HG02981 (cell line): ENCODE data around the gene EQTN.

Source experiments
- ATAC-seq: cut with Tn5 transposase; IDR thresholded peaks from one replicate; pipeline ENCODE4 v1.9.1; 2021; ENCODE audit warnings: mild to moderate bottlenecking, moderate library complexity; ENCODE audit not compliant: unreplicated experiment

The EQTN gene

GRCh38 chr9:27297050-27297449 is at the start of gene EQTN:
EQTN (minus strand) TSS chr9:27297150; CDS start chr9:27297055, 95 bp downstream.
- ATAC-seq: no peak

- ATAC-seq: no peak
Observed at GRCh38 chr9:27344776-27345175, 47.8 kb upstream of the EQTN start.

- ATAC-seq: no peak
Observed at GRCh38 chr9:27341545-27342294, 44.8 kb upstream of the EQTN start.

GRCh38 chr9:27340961-27341511 is 44.1 kb upstream of the EQTN start:
- no peak for ATAC-seq

- ATAC-seq: no peak
Observed at GRCh38 chr9:27340285-27340674, 43.3 kb upstream of the EQTN start.

- no peak for ATAC-seq
Observed at GRCh38 chr9:27339661-27340284, 42.8 kb upstream of the EQTN start.

- no peak for ATAC-seq
Observed at GRCh38 chr9:27338527-27338903, 41.6 kb upstream of the EQTN start.

GRCh38 chr9:27337833-27338526 is 41.0 kb upstream of the EQTN start:
- no peak for ATAC-seq

- no peak for ATAC-seq
Observed at GRCh38 chr9:27337236-27337635, 40.3 kb upstream of the EQTN start.

- ATAC-seq: no peak
Observed at GRCh38 chr9:27336829-27337228, 39.9 kb upstream of the EQTN start.

GRCh38 chr9:27336126-27336525 is 39.2 kb upstream of the EQTN start:
- no peak for ATAC-seq

- no peak for ATAC-seq
Observed at GRCh38 chr9:27335075-27335474, 38.1 kb upstream of the EQTN start.

- peak; percentile 58 for ATAC-seq
Observed at GRCh38 chr9:27333241-27334052, 36.5 kb upstream of the EQTN start.

- no peak for ATAC-seq
Observed at GRCh38 chr9:27331393-27331792, 34.4 kb upstream of the EQTN start.

GRCh38 chr9:27329291-27329690 is 32.3 kb upstream of the EQTN start:
- ATAC-seq: no peak

- ATAC-seq: no peak
Observed at GRCh38 chr9:27328483-27328882, 31.5 kb upstream of the EQTN start.

GRCh38 chr9:27311184-27311583 is 14.2 kb upstream of the EQTN start:
- no peak for ATAC-seq

- no peak for ATAC-seq
Observed at GRCh38 chr9:27310582-27310981, 13.6 kb upstream of the EQTN start.

GRCh38 chr9:27308691-27309390 is 11.9 kb upstream of the EQTN start:
- no peak for ATAC-seq

- ATAC-seq: no peak
Observed at GRCh38 chr9:27304521-27304920, 7.6 kb upstream of the EQTN start.
